Liver (tissue), 3 donors: ENCODE results near the gene CRAMP1.

Source experiments
- CTCF ChIP-seq: fragments of 150-350 bp; IDR thresholded peaks from 2 replicates; pipeline ENCODE4 v1.5.1; 2017; ENCODE audit warnings: improper control_type of control experiment, low read depth, low read length; ENCODE audit not compliant: missing input control
- HNF4G ChIP-seq: IDR thresholded peaks from 2 replicates; pipeline ENCODE4 v1.6.1; 2016; ENCODE audit warnings: antibody characterized with exemption
- JUND ChIP-seq, 2 donors: IDR thresholded peaks; 2 replicates each; pipeline ENCODE4 v1.6.1; 2016; ENCODE audit warnings: antibody characterized with exemption in 2 of 2
- RAD21 ChIP-seq, 2 donors: IDR thresholded peaks; 2 replicates each; pipeline ENCODE4 v1.6.1; 2016; ENCODE audit warnings: antibody characterized with exemption in 2 of 2, mild to moderate bottlenecking in 2 of 2
- REST ChIP-seq: IDR thresholded peaks from 2 replicates; pipeline ENCODE4 v1.6.1; 2016; ENCODE audit warnings: antibody characterized with exemption, mild to moderate bottlenecking
- RXRA ChIP-seq, 2 donors: IDR thresholded peaks; 2 replicates each; pipeline ENCODE4 v1.6.1; 2017 to 2018; ENCODE audit warnings: antibody characterized with exemption in 2 of 2, mild to moderate bottlenecking in 1 of 2
- YY1 ChIP-seq: IDR thresholded peaks from 2 replicates; pipeline ENCODE4 v1.6.1; 2016; ENCODE audit warnings: antibody characterized with exemption, mild to moderate bottlenecking
- ZBTB33 ChIP-seq: IDR thresholded peaks from 2 replicates; pipeline ENCODE4 v1.6.1; 2016; ENCODE audit warnings: antibody characterized with exemption
- donor health status: healthy.
- donor health status: healthy.

- TF ChIP-seq CTCF (no peak), REST (no peak), RXRA (IDR thresholded peaks at IDR 0.05) (no peak), JUND (IDR thresholded peaks at IDR 0.05) (no peak), HNF4G (no peak), YY1 (no peak), RAD21 (IDR thresholded peaks at IDR 0.05) (no peak), ZBTB33 (no peak)
These were observed 45.7 kb downstream of the CRAMP1 start for GRCh38 chr16:1657841-1658240.
